Psoas muscle (tissue), 8 donors: ENCODE results near the gene EDA2R. TPM values are rescaled to one million over a fixed set of nuclear protein-coding genes. Genes with fewer than 3 reads are reported as not detected.

Source experiments
- ATAC-seq, 4 donors: fragments of 200-7000 bp; cut with Tn5 transposase; one replicate each; pipeline ENCODE4 v1.9.1; 2020; ENCODE audit warnings: moderate library complexity in 3 of 4, mild to moderate bottlenecking in 2 of 4
- DNase-seq, 2 donors: peaks; one replicate each; pipeline ENCODE4 v3.0.0-alpha.2; 2020
- H3K27ac ChIP-seq: fragments of 200-600 bp; one replicate; pipeline ENCODE4 v1.8.0; 2022
- H3K27me3 ChIP-seq, 3 donors: fragments of 200-600 bp in 1 of 3; one replicate each; pipeline versions ENCODE4 v1.6.1 to v1.8.0; 2013 to 2022; ENCODE audit warnings: low read length in 2 of 3, mild to moderate bottlenecking in 2 of 3, moderate library complexity in 1 of 3; ENCODE audit not compliant: insufficient read depth in 3 of 3
- H3K36me3 ChIP-seq, 2 donors: fragments of 200-600 bp in 1 of 2; one replicate each; pipeline versions ENCODE4 v1.6.1 to v1.8.0; 2013 to 2022; ENCODE audit warnings: low read depth in 1 of 2, mild to moderate bottlenecking in 1 of 2, moderate library complexity in 1 of 2; ENCODE audit not compliant: insufficient read depth in 1 of 2
- H3K4me1 ChIP-seq: fragments of 200-600 bp; one replicate; pipeline ENCODE4 v1.8.0; 2022
- H3K4me3 ChIP-seq: fragments of 200-600 bp; one replicate; pipeline ENCODE4 v1.8.0; 2022; ENCODE audit warnings: mild to moderate bottlenecking
- H3K9me3 ChIP-seq: fragments of 200-600 bp; one replicate; pipeline ENCODE4 v1.8.0; 2022
- CTCF ChIP-seq: fragments of 200-600 bp; IDR thresholded peaks from one replicate; pipeline ENCODE4 v1.8.0; 2022; ENCODE audit warnings: antibody characterized with exemption
- WGBS, 3 donors: extraction: QIAGEN DNeasy Blood & Tissue Kit; methylation state at CpG; one replicate each; pipeline versions ENCODE4 v1.1.6 to v1.1.7; 2013; 5-methylcytosine and 5-hydroxymethylcytosine counted together
- intact Hi-C, 2 donors: fragments of 100-400 bp; cut with DNase I; formaldehyde crosslinking; loops; one replicate each; pipeline versions ENCODE4 v1.11.0 to v1.14.2; 2022
- polyA plus RNA-seq, 3 donors: library from polyadenylated mRNA; stranded (reverse); fragments of 200-250 nt; gene quantifications; one replicate each; pipeline ENCODE4 v1.2.3, GENCODE V29; 2013
- total RNA-seq, 4 donors: library from RNA; stranded (reverse); fragmentation: NEBNext Ultra II Directional in 2 of 4; extraction: Animal tissue kit (Norgen Biotek cat#: 25700) in 2 of 4; gene quantifications; one replicate each; pipeline versions ENCODE4 v1.2.1 to v1.2.4, GENCODE V29; 2021 to 2023
- donor health status: healthy with polysubstance abuse.
- donor health status: DM: no; HTN: no; CAD: no; lungs with moderate emphysema.
- donor health status: Bipolar disorder and iron deficiency.
- donor health status: healthy.
- donor health status: DM: yes; HTN: yes; CAD: no.
- donor health status: DM: no; HTN: no; CAD: no.
- donor health status: DM: no; HTN: no; CAD: no.
- donor health status: DM: yes; HTN: yes; CAD: no.

The EDA2R gene
- total and polyA plus RNA-seq, 7 donors = 0.03 to 5.9 (median 0.21) TPM

GRCh38 chrX:66632473-66632872 is 6.4 kb downstream of the EDA2R start:
- DNase-seq (no peak), ATAC-seq (no peak)
- Histone ChIP-seq H3K27ac (no peak overlapping the region), H3K36me3 (no peaks in the 10 kb centered on the region), H3K9me3 (peaks cover 6% of the 10 kb centered on the region), H3K4me3 (no peak overlapping the region), H3K4me1 (no peaks in the 10 kb centered on the region), H3K27me3 (peaks cover 0 to 3% (median 0%) of the 10 kb centered on the region in 3 donors)
- 40 to 67% (median 63%) methylated on average over 2 of the region's 2 CpGs for WGBS, 3 donors
- intact Hi-C loops = no loop called here
- TF ChIP-seq CTCF = no peak

DNA sequence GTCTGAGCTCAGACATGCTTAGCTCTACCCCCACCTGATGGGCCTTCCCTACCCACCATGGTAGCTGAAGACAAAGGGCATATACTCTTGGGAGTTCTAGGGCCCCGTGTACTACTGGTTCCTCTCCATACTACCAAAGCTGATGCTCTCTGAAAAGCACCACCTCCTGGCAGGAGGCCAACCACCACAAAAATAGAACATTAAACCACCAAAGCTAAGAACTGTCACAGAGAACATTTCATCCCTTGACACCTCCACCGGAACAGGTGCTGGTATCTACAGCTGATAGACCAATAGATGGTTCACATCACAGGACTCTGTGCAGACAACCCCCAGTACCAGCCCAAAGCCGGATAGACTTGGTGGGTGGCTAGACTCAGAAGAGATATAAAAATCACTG is 13.4 kb downstream of the EDA2R start:
- TF ChIP-seq CTCF = no peak
- ATAC-seq = no peak
- Histone ChIP-seq H3K27ac (no peak overlapping the region), H3K9me3 (peaks cover 6% of the 10 kb centered on the region), H3K4me3 (no peak overlapping the region), H3K36me3 (no peaks in the 10 kb centered on the region), H3K4me1 (no peaks in the 10 kb centered on the region), H3K27me3 (peaks cover 0 to 8% (median 0%) of the 10 kb centered on the region in 3 donors)
- no peak for DNase-seq
- intact Hi-C loops = no loop called here
- 57 to 69% (median 61%) methylated on average over 3 of the region's 3 CpGs for WGBS, 3 donors

DNA sequence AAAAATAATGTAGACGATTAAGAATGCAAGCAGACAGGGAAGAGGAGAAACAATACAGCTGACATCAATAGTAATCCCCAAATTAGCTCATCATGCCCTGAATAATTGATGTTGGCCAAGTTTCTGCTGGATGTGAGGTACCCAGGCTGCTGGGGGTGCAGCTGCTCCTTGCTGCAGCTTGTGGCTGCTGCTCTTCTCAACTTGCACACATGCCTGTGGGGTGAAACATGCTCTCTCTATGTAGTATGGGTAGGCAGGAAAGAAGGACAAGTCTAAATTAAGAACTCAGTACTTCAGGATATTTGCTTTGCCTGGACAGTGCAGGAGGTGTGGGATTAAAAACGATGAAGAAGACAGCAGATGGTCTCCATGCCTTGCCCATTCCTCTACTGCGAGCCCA is 16.7 kb downstream of the EDA2R start:
- intact Hi-C loops = no loop called here
- 39 to 49% (median 41%) methylated on average over 3 of the region's 3 CpGs for WGBS, 3 donors
- H3K4me3 ChIP-seq = no peak overlapping the region
- no peak for TF ChIP-seq CTCF
- H3K27ac ChIP-seq = no peak overlapping the region
- no peak for ATAC-seq
- no peaks in the 10 kb centered on the region for H3K36me3 ChIP-seq
- peaks cover 0 to 13% (median 0%) of the 10 kb centered on the region in 3 donors for H3K27me3 ChIP-seq
- no peaks in the 10 kb centered on the region for H3K9me3 ChIP-seq
- no peaks in the 10 kb centered on the region for H3K4me1 ChIP-seq
- DNase-seq = no peak

DNA sequence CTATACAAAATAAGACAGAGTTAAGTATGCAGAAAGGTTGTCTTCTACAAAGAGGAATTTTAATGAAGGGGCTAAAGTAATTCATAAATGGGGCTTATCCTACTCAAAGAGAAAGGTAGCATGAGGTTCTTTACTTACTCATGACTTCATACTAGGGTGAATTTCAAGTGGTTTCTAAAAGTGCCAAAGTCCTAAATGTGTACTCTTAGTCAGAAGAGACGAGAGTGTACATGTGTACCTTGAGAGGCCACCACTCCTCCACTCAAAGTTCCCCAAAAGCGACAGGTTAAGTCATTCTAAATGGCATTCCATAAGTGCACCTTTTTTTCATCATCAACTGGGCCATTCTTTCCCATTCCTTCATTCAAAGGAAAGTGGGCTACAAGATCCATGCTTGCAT is 21.9 kb downstream of the EDA2R start:
- DNase-seq (no peak), ATAC-seq (no peak)
- no peaks in the 10 kb centered on the region for H3K4me1 ChIP-seq
- no peaks in the 10 kb centered on the region for H3K9me3 ChIP-seq
- intact Hi-C loops = no loop called here
- H3K27ac ChIP-seq = no peak overlapping the region
- no peaks in the 10 kb centered on the region for H3K36me3 ChIP-seq
- H3K4me3 ChIP-seq = no peak overlapping the region
- no peak for TF ChIP-seq CTCF
- peaks cover 0 to 11% (median 0%) of the 10 kb centered on the region in 3 donors for H3K27me3 ChIP-seq
- 62 to 90% (median 77%) methylated on average over 2 of the region's 2 CpGs for WGBS, 3 donors

GRCh38 chrX:66602381-66602938 is 36.4 kb downstream of the EDA2R start:
- ATAC-seq (no peak), DNase-seq (no peak)
- no peaks in the 10 kb centered on the region for H3K4me1 ChIP-seq
- no peak overlapping the region for H3K27ac ChIP-seq
- no peaks in the 10 kb centered on the region for H3K36me3 ChIP-seq
- no peak overlapping the region for H3K4me3 ChIP-seq
- TF ChIP-seq CTCF = no peak
- 38 to 67% (median 48%) methylated on average over 1 of the region's 1 CpG for WGBS, 3 donors
- peaks cover 0 to 5% (median 0%) of the 10 kb centered on the region in 3 donors for H3K27me3 ChIP-seq
- intact Hi-C loops = no loop called here
- H3K9me3 ChIP-seq = no peaks in the 10 kb centered on the region
